H1 (cell line): Measurements from ENCODE around the gene ZNF681.

Experiments
- CBX5 ChIP-seq: fragments of 300-800, 300-1000 bp; sonication (generic); IDR thresholded peaks from 2 replicates; pipeline ENCODE4 v1.7.1; 2016; ENCODE audit warnings: antibody characterized with exemption, low read length, low read depth
- CTCF ChIP-seq, 3 experiments: IDR thresholded peaks; 1 replicate in 2 of 3; 2 replicates in 1 of 3; pipeline versions ENCODE4 v1.5.1 to v1.6.1; 2011; ENCODE audit warnings: low read length in 3 of 3, mild to moderate bottlenecking in 3 of 3, inconsistent platforms in 2 of 3, low read depth in 1 of 3, moderate library complexity in 1 of 3; ENCODE audit not compliant: insufficient read depth in 1 of 3; ENCODE audit errors: control extremely low read depth in 1 of 3
- POLR2A ChIP-seq, 2 experiments: IDR thresholded peaks; 1 replicate in 1 of 2; 2 replicates in 1 of 2; pipeline ENCODE4 v1.6.1; 2011; ENCODE audit warnings: low read depth in 2 of 2, low read length in 2 of 2, mild to moderate bottlenecking in 2 of 2; ENCODE audit errors: control extremely low read depth in 1 of 2
- POLR2AphosphoS5 ChIP-seq: IDR thresholded peaks from 2 replicates; pipeline ENCODE4 v1.6.1; 2011; ENCODE audit warnings: low read depth, low read length
- RNF2 ChIP-seq: fragments of 200-900, 300-1000 bp; sonication (generic); IDR thresholded peaks from 2 replicates; pipeline ENCODE4 v1.7.1; 2016; ENCODE audit warnings: borderline replicate concordance, low read depth, mild to moderate bottlenecking, antibody characterized with exemption, low read length; ENCODE audit not compliant: poor library complexity, severe bottlenecking; ENCODE audit errors: missing control alignments
- RXRA ChIP-seq: IDR thresholded peaks from 2 replicates; pipeline ENCODE4 v1.6.1; 2011; ENCODE audit warnings: low read depth, mild to moderate bottlenecking, low read length, moderate library complexity; ENCODE audit not compliant: insufficient read depth
- SP1 ChIP-seq: IDR thresholded peaks from 2 replicates; pipeline ENCODE4 v1.6.1; 2011; ENCODE audit warnings: low read depth, low read length
- TAF1 ChIP-seq: IDR thresholded peaks from 2 replicates; pipeline ENCODE4 v1.6.1; 2011; ENCODE audit warnings: mild to moderate bottlenecking, low read depth, low read length
- USF2 ChIP-seq: IDR thresholded peaks from 2 replicates; pipeline ENCODE4 v1.6.1; 2011; ENCODE audit warnings: low read length, improper control_type of control experiment
- YY1 ChIP-seq: IDR thresholded peaks from 2 replicates; pipeline ENCODE4 v1.6.1; 2011; ENCODE audit warnings: low read depth, mild to moderate bottlenecking, low read length
- ZNF274 ChIP-seq: IDR thresholded peaks from 2 replicates; pipeline ENCODE4 v1.7.0; 2012; ENCODE audit warnings: low read length, borderline replicate concordance; ENCODE audit errors: extremely low read depth

- TF ChIP-seq CTCF (IDR thresholded peaks at IDR 0.05; ENCODE audit: control extremely low read depth in 1 of 3, insufficient read depth in 1 of 3, low read depth in 1 of 3, low read length in 3 of 3) (no peak), SP1 (no peak), CBX5 (no peak), RXRA (no peak), POLR2AphosphoS5 (no peak), POLR2A (IDR thresholded peaks at IDR 0.05; ENCODE audit: control extremely low read depth in 1 of 2, low read depth in 2 of 2, low read length in 2 of 2) (no peak), RNF2 (no peak), ZNF274 (no peak), USF2 (no peak), TAF1 (no peak), YY1 (no peak)
Observed at GRCh38 chr19:23774524-23774971, 15.9 kb upstream of the ZNF681 start.
